H1 (cell line): Measurements from ENCODE around the gene COL4A3. TPM values are rescaled to one million over a fixed set of nuclear protein-coding genes. Genes with fewer than 3 reads are reported as not detected.

Experiments
- POLR2AphosphoS5 ChIP-seq: IDR thresholded peaks from 2 replicates; pipeline ENCODE4 v1.6.1; 2011; ENCODE audit warnings: low read depth, low read length
- RNF2 ChIP-seq: fragments of 200-900, 300-1000 bp; sonication (generic); IDR thresholded peaks from 2 replicates; pipeline ENCODE4 v1.7.1; 2016; ENCODE audit warnings: borderline replicate concordance, low read depth, mild to moderate bottlenecking, antibody characterized with exemption, low read length; ENCODE audit not compliant: poor library complexity, severe bottlenecking; ENCODE audit errors: missing control alignments
- polyA plus RNA-seq, 7 experiments: library from polyadenylated mRNA; depleted of rRNA in 3 of 7; stranded (reverse) in 5 of 7; unstranded in 2 of 7; fragments of >200 nt in 5 of 7; fragments of 200-250 nt in 2 of 7; gene quantifications; 1 replicate in 5 of 7; 2 replicates in 1 of 7; 4 replicates in 1 of 7; pipeline versions ENCODE4 v1.2.1 to v1.2.3, GENCODE V29; 2011 to 2013; ENCODE audit warnings: missing spikeins in 2 of 7, mixed read lengths in 2 of 7
- total RNA-seq: library from RNA; stranded (reverse); fragmentation: NEBNext Ultra II Directional; extraction: Animal tissue kit (Norgen Biotek cat#: 25700); gene quantifications from 2 replicates; pipeline ENCODE4 v1.2.1, GENCODE V29; 2021

Gene COL4A3
- total and polyA plus RNA-seq, 2 of the 8 experiments (the other 6 are each of a cell fraction or from before 2014, with no cell fraction given): 0.12 to 0.17 TPM

- no peak for TF ChIP-seq RNF2
- no peak for TF ChIP-seq POLR2AphosphoS5
Observed at GRCh38 chr2:227163998-227164762, at the start of gene COL4A3, which contains the start of gene COL4A4 (continued).
